Small intestine (tissue), 7 donors: ENCODE data around the gene COQ10B. TPM values are rescaled to one million over a fixed set of nuclear protein-coding genes. Genes with fewer than 3 reads are reported as not detected.
A peak's percentile ranks its signal among the peaks of the same experiment; 100 is the strongest.

Experiments used
- DNase-seq, 2 donors: peaks; one replicate each; pipeline versions ENCODE4 v3.0.0 to v3.0.0-alpha.2; 2013
- FAIRE-seq: peaks from 2 replicates; lab custom pipeline; 2012; peaks lifted over from hg19 to GRCh38; lab: Jason Lieb, UNC
- H3K27ac ChIP-seq, 3 donors: one replicate each; pipeline ENCODE4 v1.5.1; 2013; ENCODE audit warnings: low read length in 2 of 3, mild to moderate bottlenecking in 2 of 3, control low read depth in 1 of 3, inconsistent platforms in 1 of 3, low read depth in 1 of 3, moderate library complexity in 1 of 3
- H3K27me3 ChIP-seq, 3 donors: one replicate each; pipeline ENCODE4 v1.6.1; 2013; ENCODE audit warnings: low read length in 3 of 3, inconsistent platforms in 1 of 3; ENCODE audit not compliant: control insufficient read depth in 3 of 3, insufficient read depth in 3 of 3
- H3K36me3 ChIP-seq, 3 donors: one replicate each; pipeline ENCODE4 v1.6.1; 2013; ENCODE audit warnings: low read length in 3 of 3, inconsistent platforms in 1 of 3, low read depth in 1 of 3, mild to moderate bottlenecking in 1 of 3, moderate library complexity in 1 of 3; ENCODE audit not compliant: control insufficient read depth in 3 of 3, insufficient read depth in 2 of 3
- H3K4me1 ChIP-seq, 3 donors: one replicate each; pipeline ENCODE4 v1.6.1; 2013; ENCODE audit warnings: low read length in 2 of 3, inconsistent platforms in 1 of 3, low read depth in 1 of 3, mild to moderate bottlenecking in 1 of 3, moderate library complexity in 1 of 3; ENCODE audit not compliant: control insufficient read depth in 3 of 3, insufficient read depth in 2 of 3
- H3K4me3 ChIP-seq, 3 donors: one replicate each; pipeline ENCODE4 v1.5.1; 2013; ENCODE audit warnings: low read length in 3 of 3, control low read depth in 1 of 3, inconsistent platforms in 1 of 3, low read depth in 1 of 3, mild to moderate bottlenecking in 1 of 3, moderate library complexity in 1 of 3
- H3K9me3 ChIP-seq, 2 donors: one replicate each; pipeline ENCODE4 v1.6.1; 2013; ENCODE audit warnings: low read depth in 1 of 2, low read length in 1 of 2; ENCODE audit not compliant: control insufficient read depth in 2 of 2, insufficient read depth in 1 of 2
- WGBS, 3 donors: extraction: QIAGEN DNeasy Blood & Tissue Kit; methylation state at CpG; one replicate each; pipeline ENCODE4 v1.1.7; 2013; 5-methylcytosine and 5-hydroxymethylcytosine counted together
- polyA plus RNA-seq, 4 donors: library from polyadenylated mRNA; stranded (reverse) in 3 of 4; unstranded in 1 of 4; fragments of 200-250 nt in 3 of 4; fragments of 120-200 nt in 1 of 4; gene quantifications; one replicate each; pipeline versions ENCODE4 v1.2.1 to v1.2.3, GENCODE V29; 2013
- donor health status: healthy with polysubstance abuse.
- donor health status: control.
- donor health status: control.
- donor health status: Bipolar disorder and iron deficiency.
- donor health status: healthy.

Gene COQ10B
- polyA plus RNA-seq, 4 donors, result 10.7 to 25.7 (median 18.3) TPM

GRCh38 chr2:197514754-197515153 lies 61.4 kb downstream of the COQ10B start:
- H3K4me3 ChIP-seq, result peak overlapping the region in 2 of 3 donors; percentile 62 to 95
- peak overlapping the region; percentile 84 to 97 (median 89) for H3K27ac ChIP-seq
- no peak for FAIRE-seq
- DNase-seq, result no peak
- no peaks in the 10 kb centered on the region for H3K9me3 ChIP-seq
- H3K4me1 ChIP-seq, result peaks cover 0 to 6% (median 5%) of the 10 kb centered on the region in 3 donors
- no peaks in the 10 kb centered on the region for H3K27me3 ChIP-seq
- H3K36me3 ChIP-seq, result peaks cover 0 to 10% (median 0%) of the 10 kb centered on the region in 3 donors
- 54 to 56% (median 56%) methylated on average over 3 of the region's 3 CpGs for WGBS, 3 donors

- DNase-seq, result no peak
Measured at GRCh38 chr2:197515315-197515738, 62.0 kb downstream of the COQ10B start.

GRCh38 chr2:197515739-197516392 lies 62.5 kb downstream of the COQ10B start, which contains the start of gene MOB4:
TSS of gene MOB4 (plus strand) at chr2:197516066. CDS start at chr2:197516087, 21 bp downstream.
- Histone ChIP-seq H3K36me3 (peaks cover 0 to 13% (median 0%) of the 10 kb centered on the region in 3 donors), H3K4me3 (peak within 1 kb of the TSS; percentile 62 to 95 (median 74)), H3K27ac (peak within 1 kb of the TSS; percentile 84 to 97 (median 89)), H3K4me1 (peaks cover 0 to 6% (median 5%) of the 10 kb centered on the region in 3 donors), H3K9me3 (peaks cover 0 to under 1% of the 10 kb centered on the region in 2 donors), H3K27me3 (no peaks in the 10 kb centered on the region)
- FAIRE-seq (no peak), DNase-seq (peak; percentile 94 to 99)
- 0% methylated on average over 53 to 66 of the region's 66 CpGs for WGBS, 3 donors

More at GRCh38 chr2:197515315-197515738, 62.0 kb downstream of the COQ10B start:
- Histone ChIP-seq H3K27ac (peak overlapping the region; percentile 84 to 97 (median 89)), H3K36me3 (peaks cover 0 to 12% (median 0%) of the 10 kb centered on the region in 3 donors), H3K27me3 (no peaks in the 10 kb centered on the region), H3K4me1 (peaks cover 0 to 6% (median 5%) of the 10 kb centered on the region in 3 donors), H3K4me3 (peak overlapping the region; percentile 62 to 95 (median 74)), H3K9me3 (no peaks in the 10 kb centered on the region)
- WGBS, 3 donors, result 0% methylated on average over 16 of the region's 16 CpGs
- FAIRE-seq, result no peak

GRCh38 chr2:197516393-197516761 lies 63.0 kb downstream of the COQ10B start:
- peaks cover 0 to 13% (median 0%) of the 10 kb centered on the region in 3 donors for H3K36me3 ChIP-seq
- H3K27me3 ChIP-seq, result no peaks in the 10 kb centered on the region
- peaks cover 0 to 4% of the 10 kb centered on the region in 2 donors for H3K9me3 ChIP-seq
- 0 to 1% (median 0%) methylated on average over 14 to 17 of the region's 17 CpGs for WGBS, 3 donors
- FAIRE-seq, result no peak
- DNase-seq, result peak in 1 of 2 donors; percentile 43
- H3K27ac ChIP-seq, result peak overlapping the region; percentile 69 to 97 (median 84)
- peaks cover 0 to 6% (median 5%) of the 10 kb centered on the region in 3 donors for H3K4me1 ChIP-seq
- peak overlapping the region; percentile 62 to 95 (median 74) for H3K4me3 ChIP-seq

- DNase-seq, result no peak
- peaks cover 0 to 6% (median 5%) of the 10 kb centered on the region in 3 donors for H3K4me1 ChIP-seq
- WGBS, 3 donors, result 27 to 39% (median 37%) methylated on average over 2 of the region's 2 CpGs
- no peak for FAIRE-seq
- no peak overlapping the region for H3K27ac ChIP-seq
- peaks cover 0 to 4% of the 10 kb centered on the region in 2 donors for H3K9me3 ChIP-seq
- peaks cover 0 to 13% (median 0%) of the 10 kb centered on the region in 3 donors for H3K36me3 ChIP-seq
- peak overlapping the region in 2 of 3 donors; percentile 62 to 95 for H3K4me3 ChIP-seq
- no peaks in the 10 kb centered on the region for H3K27me3 ChIP-seq
Measured at GRCh38 chr2:197517150-197517549, 63.8 kb downstream of the COQ10B start.

Other genes starting within 250 kb of the COQ10B start
- gene ANKRD44, start 142.8 kb upstream of the COQ10B start, polyA plus RNA-seq, result 1 to 10 TPM in 3 of 4 donors, under 1 TPM in 1; 0.89 to 5.2 (median 1.7) TPM
- gene SF3B1, start 18.5 kb upstream of the COQ10B start, polyA plus RNA-seq, result 100 to 1,000 TPM; 108 to 329 (median 176) TPM
- gene HSPD1, start 46.3 kb downstream of the COQ10B start, polyA plus RNA-seq, result 100 to 1,000 TPM; 112 to 637 (median 311) TPM
- gene HSPE1, start 46.8 kb downstream of the COQ10B start, polyA plus RNA-seq, result 100 to 1,000 TPM; 132 to 259 (median 226) TPM
- 10 to 100 TPM; 17.6 to 35.1 (median 23.2) TPM for gene MOB4, start 62.5 kb downstream of the COQ10B start, polyA plus RNA-seq
- 1 to 10 TPM in 3 of 4 donors, not detected in 1; 1.1 to 2.7 (median 1.5) TPM for gene RFTN2, start 222.0 kb downstream of the COQ10B start, polyA plus RNA-seq